ENCODE data around the gene NGFR. TPM values are rescaled to one million over a fixed set of nuclear protein-coding genes. Genes with fewer than 3 reads are reported as not detected.

The NGFR gene
- total and polyA plus RNA-seq, 12 donors: 1.8 to 22.9 (median 4.7) TPM

GRCh38 chr17:49454050-49454449 is 41.0 kb upstream of the NGFR start:
- H3K27ac ChIP-seq: no peak overlapping the region
- ATAC-seq: peak in 4 of 8 donors; percentile 15 to 31 (median 16)
- peaks cover 0 to 32% (median 22%) of the 10 kb centered on the region in 7 donors for H3K27me3 ChIP-seq

GRCh38 chr17:49455272-49455861 is 39.7 kb upstream of the NGFR start:
- intact Hi-C loops (cut with DNase I): no loop called here
- 56 to 60% methylated on average over 9 of the region's 9 CpGs for WGBS, 2 donors
- DNase-seq: no peak

More at GRCh38 chr17:49454050-49454449, 41.0 kb upstream of the NGFR start:
- TF ChIP-seq, protein P1, sequence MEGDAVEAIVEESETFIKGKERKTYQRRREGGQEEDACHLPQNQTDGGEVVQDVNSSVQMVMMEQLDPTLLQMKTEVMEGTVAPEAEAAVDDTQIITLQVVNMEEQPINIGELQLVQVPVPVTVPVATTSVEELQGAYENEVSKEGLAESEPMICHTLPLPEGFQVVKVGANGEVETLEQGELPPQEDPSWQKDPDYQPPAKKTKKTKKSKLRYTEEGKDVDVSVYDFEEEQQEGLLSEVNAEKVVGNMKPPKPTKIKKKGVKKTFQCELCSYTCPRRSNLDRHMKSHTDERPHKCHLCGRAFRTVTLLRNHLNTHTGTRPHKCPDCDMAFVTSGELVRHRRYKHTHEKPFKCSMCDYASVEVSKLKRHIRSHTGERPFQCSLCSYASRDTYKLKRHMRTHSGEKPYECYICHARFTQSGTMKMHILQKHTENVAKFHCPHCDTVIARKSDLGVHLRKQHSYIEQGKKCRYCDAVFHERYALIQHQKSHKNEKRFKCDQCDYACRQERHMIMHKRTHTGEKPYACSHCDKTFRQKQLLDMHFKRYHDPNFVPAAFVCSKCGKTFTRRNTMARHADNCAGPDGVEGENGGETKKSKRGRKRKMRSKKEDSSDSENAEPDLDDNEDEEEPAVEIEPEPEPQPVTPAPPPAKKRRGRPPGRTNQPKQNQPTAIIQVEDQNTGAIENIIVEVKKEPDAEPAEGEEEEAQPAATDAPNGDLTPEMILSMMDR (IDR thresholded peaks at IDR 0.05): no peak
- DNase-seq: no peak
- intact Hi-C loops (cut with DNase I): no loop called here
- 57 to 64% methylated on average over 5 of the region's 5 CpGs for WGBS, 2 donors
- H3K9me3 ChIP-seq: no peaks in the 10 kb centered on the region
- no peaks in the 10 kb centered on the region for H3K4me1 ChIP-seq
- H3K4me3 ChIP-seq: no peak overlapping the region
- H3K36me3 ChIP-seq: no peaks in the 10 kb centered on the region

DNA sequence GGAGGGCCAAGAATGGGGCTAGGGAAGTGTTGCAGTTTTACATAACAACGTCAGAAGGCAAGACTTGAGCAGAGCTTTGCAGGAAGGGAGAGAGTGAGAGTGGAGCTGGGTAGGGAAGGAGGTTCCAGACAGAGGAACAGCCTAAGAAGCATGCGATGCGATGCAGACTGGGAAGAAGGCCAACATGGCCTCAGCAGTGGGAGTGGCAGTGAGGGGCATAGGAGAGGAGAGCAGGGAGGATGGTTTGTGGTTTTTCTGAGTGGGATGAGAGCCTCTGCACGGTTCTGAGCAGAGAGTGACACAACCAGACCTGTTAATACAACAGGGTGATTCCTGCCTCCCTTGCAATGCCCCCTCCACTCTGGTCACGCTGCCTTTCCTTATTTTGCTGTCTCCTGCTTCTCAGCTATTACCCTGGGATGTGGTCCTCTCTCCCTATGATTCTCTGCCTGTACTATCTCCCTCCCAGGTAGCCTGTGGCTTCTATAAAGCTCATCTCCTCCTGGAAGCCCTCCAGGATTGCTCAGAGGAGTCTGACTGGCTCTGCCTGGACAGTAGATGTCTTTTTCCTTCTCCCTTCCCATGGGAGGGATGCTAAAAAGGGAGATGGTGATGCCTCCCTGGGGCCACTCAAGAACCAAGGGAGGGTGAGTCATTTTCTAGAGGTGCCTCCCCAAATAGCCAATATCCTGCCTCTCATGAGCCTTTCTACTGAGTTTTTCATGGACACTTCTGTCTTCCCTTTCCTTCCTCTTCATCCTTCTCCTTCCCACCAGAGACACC is 38.7 kb upstream of the NGFR start:
- H3K27me3 ChIP-seq: peaks cover 0 to 56% (median 44%) of the 10 kb centered on the region in 7 donors
- no peak overlapping the region for H3K27ac ChIP-seq
- H3K4me3 ChIP-seq: no peak overlapping the region
- WGBS, 2 donors: 24 to 25% methylated on average over 5 of the region's 5 CpGs
- TF ChIP-seq, protein P1 (IDR thresholded peaks at IDR 0.05): no peak
- intact Hi-C loops (cut with DNase I): no loop called here
- no peak for ATAC-seq
- no peak for DNase-seq
- H3K36me3 ChIP-seq: no peaks in the 10 kb centered on the region
- no peaks in the 10 kb centered on the region for H3K4me1 ChIP-seq
- no peaks in the 10 kb centered on the region for H3K9me3 ChIP-seq

More at GRCh38 chr17:49455272-49455861, 39.7 kb upstream of the NGFR start:
- no peaks in the 10 kb centered on the region for H3K36me3 ChIP-seq
- no peak overlapping the region for H3K27ac ChIP-seq
- ATAC-seq: no peak
- no peaks in the 10 kb centered on the region for H3K9me3 ChIP-seq
- H3K27me3 ChIP-seq: peaks cover 0 to 46% (median 34%) of the 10 kb centered on the region in 7 donors
- no peaks in the 10 kb centered on the region for H3K4me1 ChIP-seq
- TF ChIP-seq, protein P1 (IDR thresholded peaks at IDR 0.05): no peak
- no peak overlapping the region for H3K4me3 ChIP-seq

- intact Hi-C loops (cut with DNase I): no loop called here
Observed at GRCh38 chr17:49457564-49458535, 37.2 kb upstream of the NGFR start.

More at GRCh38 chr17:49457564-49458535, 37.2 kb upstream of the NGFR start:
- Histone ChIP-seq H3K9me3 (no peaks in the 10 kb centered on the region), H3K27ac (no peak overlapping the region), H3K4me1 (no peaks in the 10 kb centered on the region), H3K27me3 (peaks cover 0 to 70% (median 50%) of the 10 kb centered on the region in 7 donors), H3K36me3 (no peaks in the 10 kb centered on the region), H3K4me3 (no peak overlapping the region)
- ATAC-seq: no peak
- TF ChIP-seq, protein P1 (IDR thresholded peaks at IDR 0.05): no peak
- 45% methylated on average over 15 of the region's 15 CpGs for WGBS, 2 donors
- no peak for DNase-seq

All from heart right ventricle (tissue), 16 donors.